Parietal lobe (tissue), 1 donor: ENCODE results near the gene CXCL12. TPM values are rescaled to one million over a fixed set of nuclear protein-coding genes. Genes with fewer than 3 reads are reported as not detected.

Experiments
- total RNA-seq: library from RNA; depleted of rRNA; stranded (reverse); fragments of >200 nt; gene quantifications from one replicate; pipeline ENCODE4 v1.2.3, GENCODE V29; 2014

Gene CXCL12
- total RNA-seq: 10.6 TPM

GRCh38 chr10:44385026-44385695 lies at the start of gene CXCL12:
Gene CXCL12 (minus strand): TSS chr10:44385097. CDS start chr10:44385005, 92 bp downstream.

